K562 (cell line): ENCODE results near the gene CASKIN2. TPM values are rescaled to one million over a fixed set of nuclear protein-coding genes. Genes with fewer than 3 reads are reported as not detected.

Experiments
- ATAC-seq: fragments of 200-7000 bp; cut with Tn5 transposase; 3 replicates; pipeline ENCODE4 v1.9.1; 2020; ENCODE audit warnings: moderate library complexity
- BruUV-seq: library from RNA; stranded (reverse); fragments of 400-500 nt; replicated peaks from 2 replicates; lab custom pipeline; 2021; lab: Mats Ljungman, UMichigan
- CTCF ChIA-PET: fragments of 300-600 bp; formaldehyde crosslinking; extraction: SDS; loops from one replicate; lab custom pipeline; 2021; ENCODE audit warnings: low intra/inter-chr PET ratio; lab: Yijun Ruan, JAX
- POLR2A ChIA-PET: fragments of 300-600, 350-650 bp; sonication (Branson Sonifier 250); formaldehyde crosslinking; extraction: SDS; loops from one replicate; lab custom pipeline; 2021; ENCODE audit warnings: antibody characterized with exemption, inconsistent platforms; lab: Yijun Ruan, JAX
- DNase-seq, 4 experiments: peaks; one replicate each; pipeline versions ENCODE4 v3.0.0 to v3.0.0-alpha.2; 2011 to 2018; ENCODE audit warnings: low spot score in 3 of 4, mixed read lengths in 3 of 4; ENCODE audit errors: extremely low read depth in 1 of 4
- FAIRE-seq: peaks from 2 replicates; lab custom pipeline; 2011; peaks lifted over from hg19 to GRCh38; lab: Jason Lieb, UNC
- H2AFZ ChIP-seq: 2 replicates; pipeline ENCODE4 v1.6.0; 2011; ENCODE audit warnings: low read depth, low read length, control low read depth, inconsistent platforms
- H3K27ac ChIP-seq: fragments of 200-600 bp; 3 replicates; pipeline ENCODE4 v1.8.0; 2011; ENCODE audit warnings: low read depth, mild to moderate bottlenecking, control low read depth, inconsistent platforms, low read length, moderate library complexity, mixed read lengths; ENCODE audit errors: extremely low read depth
- H3K27me3 ChIP-seq, 2 experiments: fragments of 300-600 bp in 1 of 2; 2 replicates in 1 of 2; 3 replicates in 1 of 2; pipeline versions ENCODE4 v1.6.0 to v1.8.0; 2011; ENCODE audit warnings: inconsistent platforms in 2 of 2, low read length in 2 of 2, mild to moderate bottlenecking in 1 of 2, mixed read lengths in 1 of 2, moderate library complexity in 1 of 2; ENCODE audit not compliant: control insufficient read depth in 2 of 2, insufficient read depth in 2 of 2
- H3K36me3 ChIP-seq: fragments of 300-600 bp; 3 replicates; pipeline ENCODE4 v1.8.0; 2011; ENCODE audit warnings: mild to moderate bottlenecking, low read length, inconsistent platforms; ENCODE audit not compliant: control insufficient read depth, insufficient read depth
- H3K4me1 ChIP-seq, 2 experiments: fragments of 200-600 bp in 1 of 2; replicated peaks in 1 of 2; 2 replicates in 1 of 2; 3 replicates in 1 of 2; pipeline versions ENCODE4 v1.5.1 to v1.8.0; 2011; ENCODE audit warnings: inconsistent platforms in 2 of 2, low read length in 2 of 2, mild to moderate bottlenecking in 1 of 2, mixed read lengths in 1 of 2, moderate library complexity in 1 of 2; ENCODE audit not compliant: control insufficient read depth in 2 of 2, insufficient read depth in 2 of 2
- H3K4me2 ChIP-seq: 2 replicates; pipeline ENCODE4 v1.6.1; 2011; ENCODE audit warnings: low read length, control low read depth, inconsistent platforms, mixed read lengths; ENCODE audit not compliant: insufficient read depth
- H3K4me3 ChIP-seq: fragments of 200-600 bp; sonication (generic), shearing (Covaris generic); 2 replicates; pipeline ENCODE4 v1.5.1; 2016; ENCODE audit warnings: control low read depth, inconsistent platforms
- H3K79me2 ChIP-seq: fragments of 200-600 bp; 3 replicates; pipeline ENCODE4 v1.8.0; 2011; ENCODE audit warnings: low read length, inconsistent platforms; ENCODE audit not compliant: control insufficient read depth, insufficient read depth
- H3K9ac ChIP-seq, 2 experiments: 2 replicates each; pipeline versions ENCODE4 v1.6.0 to v1.6.1; 2011; ENCODE audit warnings: low read depth in 2 of 2, low read length in 2 of 2, control low read depth in 1 of 2, inconsistent platforms in 1 of 2, mild to moderate bottlenecking in 1 of 2, mixed read lengths in 1 of 2; ENCODE audit not compliant: insufficient read depth in 1 of 2
- H3K9me1 ChIP-seq: one replicate; pipeline ENCODE4 v1.6.0; 2011; ENCODE audit warnings: inconsistent platforms, mild to moderate bottlenecking, low read length, moderate library complexity; ENCODE audit not compliant: control insufficient read depth, insufficient read depth
- H3K9me3 ChIP-seq: replicated peaks from 2 replicates; pipeline ENCODE4 v1.5.1; 2011; ENCODE audit warnings: low read depth, low read length, inconsistent platforms; ENCODE audit not compliant: control insufficient read depth, insufficient read depth
- H4K20me1 ChIP-seq: replicated peaks from 2 replicates; pipeline ENCODE4 v1.6.1; 2011; ENCODE audit warnings: low read length, inconsistent platforms, mixed read lengths; ENCODE audit not compliant: control insufficient read depth, insufficient read depth
- ZNF740 ChIP-seq, 3 experiments: fragments of 200-800 bp in 1 of 3; sonication (Bioruptor generic) in 1 of 3; sonication (generic) in 1 of 3; formaldehyde crosslinking in 1 of 3; IDR thresholded peaks; 2 replicates each; pipeline versions ENCODE4 v1.6.1 to v1.8.0; 2016 to 2022; ENCODE audit warnings: mild to moderate bottlenecking in 2 of 3, missing compliant biosample characterization in 2 of 3, missing genetic modification characterization in 2 of 3, missing genetic modification reagents in 1 of 3
- WGBS: fragments of 100-300 bp; shearing (Covaris generic); methylation state at CpG from one replicate; pipeline ENCODE4 v1.1.6; 2016; ENCODE audit warnings: low coverage, mixed read lengths; ENCODE audit not compliant: insufficient coverage; ENCODE audit errors: missing lambda C conversion rate; 5-methylcytosine and 5-hydroxymethylcytosine counted together
- in situ Hi-C: fragments of 300-500 bp; cut with MboI; formaldehyde crosslinking; loops from 4 replicates; pipeline ENCODE4 v1.15.0; 2018; ENCODE audit warnings: inconsistent platforms, mixed read lengths
- intact Hi-C: fragments of 100-400 bp; cut with micrococcal nuclease; formaldehyde crosslinking; loops from 2 replicates; pipeline ENCODE4 v1.14.2; 2022
- polyA plus RNA-seq, 8 experiments: library from polyadenylated mRNA; depleted of rRNA in 4 of 8; stranded (reverse) in 5 of 8; unstranded in 3 of 8; fragments of >200 nt; fragmentation: Nextera tagmentation in 2 of 8; fragmentation: Illumina TruSeq in 1 of 8; extraction: Ambion mirVana in 2 of 8; extraction: Trizol in 1 of 8; gene quantifications; 2 replicates each; pipeline versions ENCODE4 v1.2.1 to v1.2.3, GENCODE V29; 2011 to 2014; ENCODE audit warnings: inconsistent platforms in 1 of 8, missing spikeins in 1 of 8
- total RNA-seq, 7 experiments: library from RNA; depleted of rRNA in 6 of 7; stranded (reverse); fragments of >200 nt in 6 of 7; fragmentation: Illumina TruSeq in 2 of 7; extraction: Trizol in 2 of 7; gene quantifications; 2 replicates each; pipeline versions ENCODE4 v1.2.1 to v1.2.3, GENCODE V29; 2011 to 2021; ENCODE audit warnings: low replicate concordance in 1 of 7

Gene CASKIN2
- total and polyA plus RNA-seq, 9 of the 15 experiments (the other 6 are each of a cell fraction or from before 2014, with no cell fraction given): 0.01 to 12.2 (median 2.1) TPM

- Histone ChIP-seq H3K9ac (peak overlapping the region in 1 of 2 experiments; percentile 20; a peak in 1 of 4 replicates), H3K27ac (no peak overlapping the region)
Observed at GRCh38 chr17:75550139-75550465, 34.8 kb upstream of the CASKIN2 start.

More at GRCh38 chr17:75550139-75550465, 34.8 kb upstream of the CASKIN2 start:
- no peak for FAIRE-seq
- TF ChIP-seq ZNF740 (CRISPR knock-in tag; IDR thresholded peaks at IDR 0.05) (no peak), ZNF740 (tag; IDR thresholded peaks at IDR 0.05) (no peak)
- no TSS peak for BruUV-seq
- Histone ChIP-seq H3K4me1 (peaks cover 0 to 25% of the 10 kb centered on the region in 2 experiments; a peak in 4 of 5 replicates), H3K79me2 (no peaks in the 10 kb centered on the region), H2AFZ (no peak overlapping the region), H3K9me3 (no peaks in the 10 kb centered on the region), H3K27me3 (no peaks in the 10 kb centered on the region), H4K20me1 (no peaks in the 10 kb centered on the region), H3K36me3 (no peaks in the 10 kb centered on the region), H3K4me3 (no peak overlapping the region), H3K4me2 (no peak overlapping the region), H3K9me1 (no peaks in the 10 kb centered on the region)
- in situ Hi-C loops: no loop called here
- intact Hi-C loops: no loop called here
- DNase-seq: no peak
- no peak for ATAC-seq
- 69% methylated on average over 4 of the region's 4 CpGs for WGBS
- ChIA-PET CTCF (no interaction called here), POLR2A (no interaction called here)
